GM21723 (cell line): ENCODE data around the gene GABBR2.

Experiments used
- ATAC-seq: cut with Tn5 transposase; IDR thresholded peaks from one replicate; pipeline ENCODE4 v1.9.1; 2021; ENCODE audit warnings: mild to moderate bottlenecking, moderate library complexity; ENCODE audit not compliant: unreplicated experiment

The GABBR2 gene

DNA sequence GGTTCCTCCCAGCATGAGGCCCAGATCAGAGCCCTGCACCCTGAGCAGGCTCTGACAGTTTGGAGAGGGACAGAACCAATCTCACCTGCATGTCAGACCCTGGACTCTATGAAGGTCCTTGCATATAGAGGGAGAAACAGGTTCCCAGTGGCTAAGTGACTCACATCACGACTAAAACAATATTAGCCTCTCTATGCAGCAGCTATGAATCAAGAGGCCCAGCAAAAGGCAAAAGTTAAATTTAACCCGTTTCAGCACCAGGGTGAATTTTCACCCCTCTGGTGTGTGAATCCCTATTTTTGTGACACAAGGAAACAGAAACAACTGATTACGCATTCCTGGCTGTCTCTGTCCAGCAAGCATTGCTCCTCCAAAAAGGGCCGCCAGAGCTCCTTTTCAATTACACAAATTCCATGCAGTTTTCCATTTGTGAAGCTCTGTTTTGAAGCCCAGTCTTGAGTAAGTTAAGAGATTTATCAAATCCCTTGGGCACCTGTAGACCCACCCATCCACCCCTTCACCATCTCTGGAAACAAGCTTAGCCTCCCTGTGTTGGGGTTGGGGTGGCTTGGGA lies 136.6 kb downstream of the GABBR2 start:
- no peak for ATAC-seq

DNA sequence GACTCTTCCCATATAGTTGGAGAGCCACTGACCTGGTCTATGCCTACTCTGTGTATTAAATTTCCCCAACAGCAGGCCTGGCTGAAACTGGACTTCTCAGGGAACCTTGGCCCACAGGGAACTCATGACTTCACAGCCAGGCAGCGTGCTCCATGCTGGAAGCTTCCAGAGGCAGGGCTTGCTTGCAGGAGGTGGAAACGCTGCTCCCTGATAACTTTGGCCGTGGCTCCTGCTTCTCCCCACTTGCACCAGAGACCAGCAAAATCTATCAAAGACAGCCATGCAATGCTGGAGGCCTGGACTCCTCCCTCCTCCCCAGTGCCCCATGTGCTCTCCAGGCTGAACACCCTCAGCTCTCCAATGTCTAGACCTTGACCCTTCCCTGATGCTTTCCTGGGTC lies 137.1 kb downstream of the GABBR2 start:
- ATAC-seq = no peak

DNA sequence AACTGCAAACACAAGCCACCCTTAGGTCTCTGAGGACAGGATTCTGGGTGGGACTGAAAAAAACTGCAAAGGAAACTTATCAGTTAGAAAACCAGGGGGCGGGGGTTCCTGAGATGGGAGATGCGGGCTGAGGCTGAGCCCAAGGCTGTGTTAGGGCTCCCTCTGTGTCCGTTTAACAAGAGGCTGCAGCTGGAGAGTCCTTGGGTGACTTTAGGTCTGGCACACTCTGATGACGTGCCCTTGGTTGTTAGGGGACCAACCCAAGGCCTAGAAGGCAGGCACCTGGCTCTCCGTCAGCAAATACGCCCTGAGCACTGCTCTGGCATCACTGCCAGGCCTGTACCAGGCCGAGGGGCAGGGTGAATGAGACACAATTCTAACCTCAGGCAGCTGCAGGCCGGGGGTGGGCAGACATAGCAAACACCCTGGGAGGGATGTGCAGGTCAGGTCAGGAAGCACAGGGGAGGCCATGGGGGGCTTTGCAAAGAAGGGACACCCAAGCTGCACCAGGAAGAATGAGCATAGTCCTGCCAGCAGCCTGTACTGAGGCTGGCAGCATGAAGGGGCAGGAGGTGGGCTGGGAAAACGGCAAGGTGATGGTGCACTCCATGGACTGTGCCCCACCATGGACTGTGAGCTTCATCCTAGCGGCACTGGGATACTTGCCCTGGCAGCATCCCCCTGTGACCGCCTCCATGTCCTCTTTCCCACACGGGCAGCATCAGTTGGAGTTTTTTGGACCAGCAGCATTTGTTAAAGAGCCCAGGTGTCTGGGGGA lies 137.9 kb downstream of the GABBR2 start:
- no peak for ATAC-seq

DNA sequence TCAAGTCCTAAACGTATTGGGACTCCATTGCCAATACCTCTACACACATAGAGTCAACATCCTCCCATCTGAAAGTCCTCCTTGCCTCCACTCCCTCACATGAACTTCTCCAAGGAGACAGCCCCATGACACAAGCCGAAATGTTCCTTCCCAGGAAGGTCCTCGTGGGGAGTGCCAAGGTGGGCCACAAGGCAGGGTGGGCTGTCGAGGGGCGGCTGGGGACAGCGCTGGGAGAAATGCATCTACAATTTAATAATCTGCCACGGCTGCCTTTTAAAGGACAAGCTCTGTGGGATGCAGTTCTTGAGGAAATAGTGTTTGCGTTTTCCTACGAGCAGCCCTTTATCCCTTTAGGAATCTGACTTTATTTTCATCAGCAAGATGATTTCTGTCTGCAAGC lies 138.7 kb downstream of the GABBR2 start:
- no peak for ATAC-seq

DNA sequence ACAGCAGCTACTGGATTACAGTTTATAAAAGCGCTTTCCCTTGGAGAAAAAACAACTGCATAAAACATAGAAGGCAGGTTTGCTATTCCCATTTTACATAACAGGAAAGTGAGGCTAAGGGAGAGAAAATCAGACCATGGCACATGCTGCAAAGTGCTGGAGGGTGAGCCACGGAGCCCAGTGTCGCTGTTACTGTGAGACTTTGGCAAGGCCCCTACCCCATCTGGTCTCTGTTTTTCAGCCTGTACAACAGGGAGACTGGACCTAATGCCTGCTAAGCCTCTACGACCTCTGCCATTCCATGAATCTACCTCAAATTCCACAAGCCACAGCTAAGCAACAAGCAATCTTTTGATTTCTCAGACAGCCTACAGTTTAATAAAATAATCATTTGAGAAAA lies 139.2 kb downstream of the GABBR2 start:
- no peak for ATAC-seq

DNA sequence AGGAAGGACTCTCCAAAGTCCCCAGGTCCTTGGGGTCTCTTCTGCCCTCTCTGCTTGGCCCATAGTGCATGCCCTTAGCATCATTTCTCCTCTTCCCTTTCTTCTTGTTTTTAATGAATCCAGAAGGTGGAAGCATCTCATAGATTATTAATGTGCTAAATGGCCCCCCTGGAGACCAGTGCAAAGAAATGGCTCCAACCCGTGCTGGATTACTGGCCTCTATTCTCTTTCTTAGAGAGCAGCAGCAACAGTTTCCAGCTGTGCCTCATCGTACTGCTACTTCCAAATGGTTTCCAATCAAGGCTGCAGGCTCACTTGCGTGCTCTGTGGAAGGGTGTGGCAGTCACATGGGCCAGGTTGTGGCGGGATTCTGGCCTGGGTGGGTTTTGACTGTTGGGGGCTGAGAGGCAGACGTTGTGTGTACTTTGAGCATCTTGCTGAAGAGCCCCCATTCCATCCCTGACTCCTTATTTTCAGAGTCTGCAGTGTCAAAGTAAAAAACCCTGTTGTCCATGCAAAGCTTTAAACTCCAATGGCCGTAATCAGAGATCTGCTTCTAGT lies 139.7 kb downstream of the GABBR2 start:
- ATAC-seq = no peak

DNA sequence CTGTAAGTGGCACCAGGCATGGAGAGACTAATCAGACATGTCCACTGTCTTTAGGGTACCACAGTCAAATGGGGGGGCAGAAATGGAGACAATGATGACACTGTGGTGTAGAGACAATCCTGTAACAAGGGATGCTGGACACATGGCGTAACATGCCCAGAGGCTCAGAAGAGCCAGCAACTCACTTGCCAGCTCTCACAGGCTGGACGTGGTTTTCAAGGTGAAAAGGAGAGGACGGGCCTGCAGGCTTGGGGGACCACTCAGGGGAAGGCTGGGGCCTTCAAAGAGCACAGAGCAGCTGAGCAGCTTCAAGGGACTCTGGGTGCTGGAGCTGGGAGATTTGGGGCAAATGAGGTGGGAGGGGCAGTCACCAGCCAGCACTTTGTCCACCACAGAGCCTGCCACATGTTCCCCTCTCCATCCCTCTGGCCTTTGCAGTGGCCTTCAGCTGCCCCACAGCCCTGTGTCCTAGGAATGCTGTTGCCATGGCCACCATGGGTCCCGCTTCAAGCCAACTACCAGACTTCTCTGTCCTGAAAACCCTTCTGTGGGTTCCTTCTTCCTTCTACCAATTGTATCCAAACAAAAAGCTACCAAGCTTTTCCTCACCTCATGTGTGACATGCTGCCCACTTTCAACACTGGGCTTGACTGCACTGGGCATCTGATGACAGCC lies 140.4 kb downstream of the GABBR2 start:
- ATAC-seq = no peak

DNA sequence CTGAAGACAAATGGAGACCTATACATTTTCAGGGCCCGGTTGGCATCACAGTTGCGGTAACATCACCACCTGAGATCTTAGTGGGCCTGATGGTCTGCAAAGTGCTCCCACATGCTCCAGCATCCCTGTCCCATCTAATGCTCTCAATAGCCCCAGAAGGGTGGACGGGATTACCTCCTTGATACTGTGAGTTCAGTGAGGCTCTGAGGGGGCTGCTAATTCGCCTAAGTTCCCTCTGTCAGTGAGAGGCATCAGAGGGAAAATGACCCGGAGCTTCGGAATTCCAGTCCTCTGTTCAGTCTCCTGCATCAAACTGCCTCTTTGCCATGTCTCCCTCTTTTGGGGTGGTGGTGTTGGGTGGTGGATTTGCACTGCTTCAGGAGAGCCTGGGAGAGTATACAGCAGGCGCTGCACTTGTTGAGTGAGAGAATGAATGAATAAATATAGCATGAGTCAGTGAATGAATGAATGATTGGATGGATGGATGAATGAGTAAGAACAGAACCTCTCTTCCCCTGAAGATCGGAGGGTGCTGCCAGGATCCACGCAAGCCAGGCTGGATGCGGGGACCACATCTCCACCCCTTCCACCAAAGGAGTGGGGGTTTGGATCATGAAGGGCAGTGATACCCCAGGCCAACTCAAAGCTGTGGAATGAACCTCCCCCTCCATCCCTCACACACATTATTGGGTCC lies 141.0 kb downstream of the GABBR2 start:
- no peak for ATAC-seq

DNA sequence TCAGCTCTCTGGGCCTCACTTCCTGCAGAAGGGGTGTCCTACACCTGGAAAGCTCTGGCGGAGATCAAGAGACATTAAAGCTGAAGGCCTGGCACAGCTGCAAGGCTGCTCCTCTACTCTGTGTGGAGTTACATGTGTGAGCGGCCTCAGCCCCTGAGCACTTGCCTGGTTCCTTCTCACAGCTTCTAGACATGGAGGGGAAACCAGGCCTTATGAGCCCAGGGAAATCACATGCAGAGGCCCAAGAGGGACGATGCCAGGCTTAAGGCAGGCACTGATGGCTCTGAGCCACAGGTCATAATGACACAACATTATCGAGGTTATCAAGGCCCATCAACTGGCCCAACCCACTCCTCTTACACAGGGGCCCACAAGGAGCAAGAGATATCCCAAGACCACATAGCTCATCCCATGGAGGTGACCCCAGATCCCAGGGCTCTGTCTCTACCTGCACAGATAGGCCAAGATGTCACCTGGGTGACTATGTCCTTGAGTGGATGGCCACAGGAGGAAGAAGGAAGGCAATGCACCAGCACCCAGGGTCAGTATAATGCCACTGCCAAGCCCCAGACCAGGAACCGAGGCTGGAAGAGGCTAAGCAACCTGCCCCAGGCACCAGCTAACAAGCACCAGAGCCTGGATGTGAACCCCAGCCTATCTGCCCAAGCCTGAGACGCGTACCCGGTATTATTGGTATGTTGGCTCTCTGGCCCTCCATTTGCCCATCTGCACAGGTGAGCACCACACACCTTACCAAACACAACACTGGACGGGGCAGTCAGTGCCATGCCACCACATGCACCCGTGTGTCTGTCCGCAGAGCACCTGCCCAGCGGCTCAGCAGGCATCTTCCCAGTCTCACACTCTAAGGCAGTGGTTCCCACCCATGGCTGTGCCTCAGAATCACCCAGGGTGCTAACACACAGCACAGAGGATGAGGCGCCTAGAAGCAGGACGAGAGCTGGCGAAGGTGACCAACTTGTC lies 143.3 kb downstream of the GABBR2 start:
- ATAC-seq = no peak

DNA sequence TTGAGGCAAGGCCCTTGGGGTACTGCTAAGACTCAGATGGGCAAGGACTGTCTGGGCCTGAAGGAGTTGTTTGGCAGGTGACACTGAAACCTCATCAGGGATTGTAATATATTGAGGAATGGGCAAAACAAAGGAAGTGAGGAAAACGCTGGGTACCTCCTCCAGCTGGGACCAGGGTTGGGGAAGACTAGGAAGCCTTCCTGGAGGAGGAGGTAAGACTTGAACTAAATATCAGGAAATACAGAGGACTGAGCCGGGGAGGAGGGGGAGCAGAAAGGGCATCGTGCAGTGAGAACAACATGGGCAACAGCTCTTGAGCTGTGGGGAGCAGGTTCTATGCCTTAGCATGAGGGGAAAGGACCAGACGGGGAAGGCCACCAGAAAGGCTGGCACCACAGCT lies 144.0 kb downstream of the GABBR2 start:
- ATAC-seq = no peak

DNA sequence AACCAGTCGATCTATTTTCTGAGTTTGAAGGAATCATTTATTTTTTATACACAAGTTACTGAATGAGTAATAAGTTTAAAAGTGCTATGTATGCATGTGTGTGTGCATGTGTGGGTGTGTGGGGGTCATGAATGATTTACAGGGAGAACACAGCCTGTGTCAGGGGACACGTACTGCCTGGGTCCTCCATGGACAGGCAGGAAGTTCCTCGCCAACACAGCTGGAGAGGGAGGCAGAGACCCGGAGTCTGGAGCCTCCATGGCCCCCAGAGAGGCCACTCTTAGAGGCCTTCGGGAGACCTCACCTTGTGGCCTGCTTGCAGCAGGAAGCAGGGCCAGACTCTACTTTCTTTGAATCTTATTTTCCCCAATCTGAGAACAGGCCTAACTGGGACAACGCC lies 144.7 kb downstream of the GABBR2 start:
- no peak for ATAC-seq

DNA sequence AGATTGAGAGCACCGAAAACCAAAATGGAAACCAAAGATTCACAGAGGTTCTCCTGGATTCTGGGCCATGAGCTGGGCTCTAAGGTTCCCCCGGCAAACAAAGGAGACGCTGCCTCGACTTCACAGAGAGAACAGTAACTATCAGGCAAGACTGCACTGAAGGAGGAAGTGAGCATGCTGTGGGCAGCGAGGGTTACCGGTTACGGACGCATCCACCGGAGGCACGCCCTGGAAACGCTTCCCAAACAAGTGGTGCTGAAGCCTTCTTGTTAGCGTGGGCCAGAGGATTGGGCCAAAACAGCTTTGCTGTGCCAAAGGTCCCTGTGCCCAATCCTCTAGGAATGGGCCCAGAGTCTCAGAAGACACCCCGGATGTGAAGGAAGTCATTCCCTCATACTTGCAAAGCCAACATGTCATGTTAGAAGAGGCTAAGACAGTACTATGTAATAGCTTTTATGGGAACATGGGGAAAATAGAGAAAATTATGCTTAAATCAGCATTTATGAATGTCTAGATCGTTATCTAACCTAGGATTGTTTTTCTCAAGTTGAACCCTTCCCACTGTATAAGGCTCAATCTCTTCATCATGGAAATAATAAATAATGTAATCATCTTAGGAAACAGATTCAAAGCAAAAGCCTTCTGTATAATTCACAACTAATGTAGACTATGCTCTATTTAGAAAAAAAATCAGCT lies 145.4 kb downstream of the GABBR2 start:
- no peak for ATAC-seq

DNA sequence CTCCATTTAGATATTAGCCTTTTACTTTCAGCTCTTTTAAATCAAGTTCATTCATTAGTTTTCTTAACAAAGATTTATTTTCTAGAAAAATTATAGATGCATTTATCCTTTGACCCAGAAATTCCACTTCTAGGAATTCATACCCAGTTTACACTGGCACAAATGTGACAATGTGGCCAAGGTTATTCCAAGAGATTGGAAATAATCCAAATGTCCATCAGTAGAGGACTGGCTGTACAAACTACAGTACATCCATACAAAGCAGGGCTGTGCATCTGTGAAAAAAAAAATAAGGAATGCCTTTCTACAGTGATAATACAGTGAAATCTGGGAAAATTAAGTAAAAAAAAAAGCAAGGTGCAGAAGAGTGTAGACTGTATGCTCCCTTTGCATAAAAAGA lies 149.2 kb downstream of the GABBR2 start:
- no peak for ATAC-seq

DNA sequence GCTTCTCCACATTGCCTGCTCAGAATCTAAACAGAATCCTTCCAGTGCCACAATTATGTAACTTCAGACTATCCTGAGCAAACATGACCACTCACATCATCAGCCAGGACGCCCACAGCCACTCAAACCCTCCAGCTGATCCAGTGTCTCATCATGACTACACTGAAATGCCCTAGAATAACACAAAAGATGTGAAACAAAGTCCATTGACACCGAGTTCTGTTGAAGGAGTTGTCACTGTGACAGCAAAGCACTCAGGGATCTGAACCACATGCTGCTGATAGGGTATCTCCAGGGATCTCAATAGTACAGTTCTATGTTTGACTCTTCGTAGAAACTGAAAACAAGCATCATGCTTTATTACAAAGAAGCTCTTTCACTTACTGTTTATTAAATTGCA lies 150.2 kb downstream of the GABBR2 start:
- ATAC-seq = no peak

DNA sequence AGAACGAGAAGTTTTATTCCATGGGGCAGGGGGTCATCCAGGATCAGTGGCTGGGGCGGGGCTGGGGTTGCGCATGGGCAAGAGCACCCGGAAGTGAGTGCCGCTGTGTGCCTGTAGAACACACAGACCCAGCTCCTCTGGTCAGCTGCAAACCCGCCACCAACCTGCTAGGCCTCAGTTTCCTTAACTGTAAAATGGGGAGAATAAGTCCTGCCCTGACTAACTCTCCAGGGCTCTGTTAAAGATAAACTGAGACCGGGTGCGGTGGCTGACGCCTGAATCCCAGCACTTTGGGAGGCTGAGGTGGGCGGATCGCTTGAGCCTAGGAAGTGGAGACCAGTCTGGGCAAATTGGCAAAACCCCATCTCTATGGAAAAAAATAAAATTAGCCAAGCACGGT lies 152.2 kb downstream of the GABBR2 start:
- ATAC-seq = no peak

DNA sequence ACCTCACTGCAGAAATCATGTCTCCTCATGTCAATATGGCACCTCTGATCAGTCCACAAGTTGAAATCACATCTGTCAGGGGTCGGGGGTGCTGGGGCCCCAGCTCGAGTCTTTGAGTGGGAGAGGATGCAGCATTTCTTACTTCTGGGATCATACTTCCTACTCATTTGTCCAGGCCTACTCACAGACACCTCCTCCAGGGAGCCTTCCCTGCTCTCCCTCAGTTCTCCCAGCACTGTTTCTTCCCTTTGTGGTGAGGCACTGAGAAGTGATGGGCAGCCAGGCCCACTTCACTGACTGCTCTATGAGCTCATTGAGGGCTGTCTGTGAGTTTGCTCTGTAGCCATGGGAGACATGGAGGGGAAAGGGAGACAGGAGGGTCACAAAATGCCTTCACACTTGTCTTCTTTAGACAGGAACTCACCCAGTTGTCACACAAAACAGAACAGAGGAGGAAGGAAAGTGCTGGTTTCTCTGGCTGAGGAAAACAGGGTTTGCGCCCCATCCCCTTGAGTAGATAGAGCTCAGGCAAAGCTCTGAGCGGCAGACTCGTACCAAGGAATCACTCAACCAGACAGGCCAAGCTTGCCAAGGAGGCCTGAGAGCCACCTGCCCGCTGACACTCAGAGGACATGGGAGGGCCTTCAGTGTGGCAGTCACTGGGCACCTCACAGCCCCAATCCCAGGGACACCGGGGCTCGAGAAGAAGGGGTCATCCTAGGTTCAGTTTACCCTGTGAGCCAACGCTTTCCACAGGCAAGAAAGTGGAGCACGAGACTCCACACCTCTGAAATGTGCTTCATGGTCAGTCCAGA lies 152.9 kb downstream of the GABBR2 start:
- ATAC-seq = no peak

DNA sequence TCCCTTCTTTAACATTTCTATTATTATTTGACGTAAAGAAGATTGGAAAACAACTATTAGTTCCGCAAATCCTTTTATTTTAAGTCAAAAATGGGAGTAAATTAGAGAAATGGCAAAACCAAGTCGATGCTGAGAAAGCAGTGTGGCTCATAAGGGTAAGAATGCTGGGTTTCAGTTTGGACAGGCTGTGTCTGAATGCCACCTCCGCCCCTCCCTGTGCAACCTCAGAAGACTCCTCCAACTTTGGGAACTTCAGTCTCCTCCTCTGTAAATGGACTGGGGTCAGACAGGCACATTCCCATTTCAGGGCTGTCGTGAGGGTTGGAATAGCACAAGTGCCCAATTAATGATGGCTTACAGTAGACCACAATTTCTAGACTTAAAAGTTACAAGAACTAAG lies 154.0 kb downstream of the GABBR2 start:
- no peak for ATAC-seq

DNA sequence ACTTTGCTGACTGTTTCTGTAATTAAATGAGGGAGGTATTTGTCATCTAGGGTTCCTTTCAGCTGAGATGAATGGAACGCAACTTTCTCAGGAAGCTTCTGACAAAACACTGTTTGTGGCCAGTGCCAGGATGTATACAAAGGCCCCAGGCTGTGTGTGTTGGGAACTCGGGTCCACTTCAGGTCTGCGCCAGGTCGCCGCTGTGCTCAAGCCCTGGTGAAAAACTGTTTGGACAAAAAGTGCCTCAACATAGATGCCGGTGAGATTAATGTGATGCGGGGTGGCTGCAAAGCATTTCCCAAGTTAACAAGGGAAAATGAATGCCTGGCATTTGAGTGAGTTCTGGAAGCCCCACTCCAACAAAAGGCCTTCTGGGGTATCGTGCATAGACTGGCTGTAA lies 156.4 kb downstream of the GABBR2 start:
- ATAC-seq = no peak
